A549 (cell line): ENCODE results near the gene BANK1. TPM values are rescaled to one million over a fixed set of nuclear protein-coding genes. Genes with fewer than 3 reads are reported as not detected.
A peak's percentile ranks its signal among the peaks of the same experiment; 100 is the strongest.

ENCODE experiments used
- ATAC-seq, 2 experiments: fragments of 200-7000 bp in 1 of 2; fragments of >200 bp in 1 of 2; cut with Nextera tagmentation in 1 of 2; cut with Tn5 transposase in 1 of 2; 3 replicates each; pipeline versions ENCODE4 v1.8.0 to v1.9.1; 2018 to 2020; ENCODE audit warnings: mild to moderate bottlenecking in 1 of 2, moderate library complexity in 1 of 2
- CTCF ChIA-PET: fragments of 300-600 bp; sonication (Branson Sonifier 250); formaldehyde crosslinking; extraction: SDS; loops from one replicate; lab custom pipeline; 2021; ENCODE audit warnings: antibody characterized with exemption, inconsistent platforms; lab: Yijun Ruan, JAX
- POLR2A ChIA-PET: fragments of 350-600 bp; formaldehyde crosslinking; extraction: SDS; loops from one replicate; lab custom pipeline; 2021; ENCODE audit warnings: antibody characterized with exemption, inconsistent platforms; lab: Yijun Ruan, JAX
- DNase-seq, 2 experiments: peaks; one replicate each; pipeline versions ENCODE4 v3.0.0 to v3.0.0-alpha.2; 2011 to 2016; ENCODE audit warnings: low read depth in 1 of 2, low spot score in 1 of 2
- FAIRE-seq: peaks from 2 replicates; lab custom pipeline; 2011; peaks lifted over from hg19 to GRCh38; lab: Jason Lieb, UNC
- H3K27ac ChIP-seq, 2 experiments: fragments of >200 bp; sonication (Bioruptor Twin); formaldehyde crosslinking; 3 replicates each; pipeline ENCODE4 v1.5.1; 2016 to 2017
- H3K4me1 ChIP-seq: fragments of >200 bp; sonication (Bioruptor Twin); formaldehyde crosslinking; 3 replicates; pipeline ENCODE4 v1.6.1; 2016
- H3K4me2 ChIP-seq: fragments of >200 bp; sonication (Bioruptor Twin); formaldehyde crosslinking; 3 replicates; pipeline ENCODE4 v1.6.1; 2016
- H3K4me3 ChIP-seq: fragments of >200 bp; sonication (Bioruptor Twin); formaldehyde crosslinking; 3 replicates; pipeline ENCODE4 v1.5.1; 2016
- H3K9me3 ChIP-seq: fragments of >200 bp; sonication (Bioruptor Twin); formaldehyde crosslinking; 3 replicates; pipeline ENCODE4 v1.6.1; 2016
- BHLHE40 ChIP-seq: IDR thresholded peaks from 2 replicates; pipeline ENCODE4 v1.6.1; 2012; ENCODE audit warnings: low read depth, low read length, inconsistent platforms
- CEBPB ChIP-seq, 2 experiments: fragments of >200 bp in 1 of 2; sonication (Bioruptor Twin) in 1 of 2; formaldehyde crosslinking in 1 of 2; IDR thresholded peaks; 2 replicates each; pipeline ENCODE4 v1.6.1; 2012 to 2016
- CHD2 ChIP-seq: fragments of 150-350 bp; IDR thresholded peaks from 2 replicates; pipeline ENCODE4 v1.6.1; 2014; ENCODE audit warnings: low read length; ENCODE audit not compliant: partially characterized antibody
- EHF ChIP-seq: fragments of 250-450 bp; sonication (Bioruptor Pico); IDR thresholded peaks from 2 replicates; pipeline ENCODE4 v1.5.0; 2020; ENCODE audit warnings: mild to moderate bottlenecking
- EHMT2 ChIP-seq: fragments of 200-600 bp; sonication (generic); IDR thresholded peaks from 2 replicates; pipeline ENCODE4 v1.6.1; 2016; ENCODE audit warnings: antibody characterized with exemption, low read depth, mild to moderate bottlenecking, moderate library complexity
- ELK1 ChIP-seq: fragments of 150-350 bp; IDR thresholded peaks from 2 replicates; pipeline ENCODE4 v1.6.1; 2014; ENCODE audit warnings: low read depth, mild to moderate bottlenecking, low read length
- EP300 ChIP-seq, 2 experiments: fragments of >200 bp; sonication (Bioruptor Twin); formaldehyde crosslinking; IDR thresholded peaks; 2 replicates in 1 of 2; 3 replicates in 1 of 2; pipeline ENCODE4 v1.6.1; 2016 to 2017
- FOSL2 ChIP-seq, 2 experiments: fragments of 450-650 bp in 1 of 2; fragments of >200 bp in 1 of 2; sonication (Bioruptor Twin) in 1 of 2; formaldehyde crosslinking; IDR thresholded peaks; 2 replicates each; pipeline versions ENCODE4 v1.5.0 to v1.6.1; 2016 to 2020; ENCODE audit warnings: mild to moderate bottlenecking in 1 of 2, moderate library complexity in 1 of 2
- HDAC2 ChIP-seq: fragments of 200-600 bp; sonication (generic); IDR thresholded peaks from 2 replicates; pipeline ENCODE4 v1.6.1; 2016
- HEYL ChIP-seq: fragments of 250-450 bp; sonication (Bioruptor Pico); IDR thresholded peaks from 2 replicates; pipeline ENCODE4 v1.8.0; 2021; ENCODE audit warnings: mild to moderate bottlenecking, moderate library complexity
- HOXB5 ChIP-seq: fragments of 250-450 bp; sonication (Bioruptor Pico); IDR thresholded peaks from 2 replicates; pipeline ENCODE4 v1.5.0; 2020; ENCODE audit warnings: mild to moderate bottlenecking, moderate library complexity
- JUNB ChIP-seq: fragments of >200 bp; sonication (Bioruptor Twin); formaldehyde crosslinking; IDR thresholded peaks from 2 replicates; pipeline ENCODE4 v1.6.1; 2016
- MAX ChIP-seq: IDR thresholded peaks from 2 replicates; pipeline ENCODE4 v1.6.1; 2012
- MYC ChIP-seq: IDR thresholded peaks from 2 replicates; pipeline ENCODE4 v1.6.1; 2012; ENCODE audit warnings: mild to moderate bottlenecking, inconsistent platforms, low read length, improper control_type of control experiment, borderline replicate concordance
- NPAS2 ChIP-seq: fragments of 250-450 bp; sonication (Bioruptor Pico); IDR thresholded peaks from 2 replicates; pipeline ENCODE4 v1.8.0; 2022; ENCODE audit warnings: mild to moderate bottlenecking, moderate library complexity, borderline replicate concordance
- NR3C1 ChIP-seq: fragments of >200 bp; sonication (Bioruptor Twin); formaldehyde crosslinking; IDR thresholded peaks from 3 replicates; pipeline ENCODE4 v1.6.1; 2017
- POLR2A ChIP-seq: IDR thresholded peaks from 2 replicates; pipeline ENCODE4 v1.6.1; 2012; ENCODE audit warnings: mild to moderate bottlenecking, low read length
- RCOR1 ChIP-seq: fragments of 150-350 bp; IDR thresholded peaks from 2 replicates; pipeline ENCODE4 v1.6.1; 2014; ENCODE audit warnings: antibody characterized with exemption, low read length, low read depth
- RFX5 ChIP-seq: fragments of 450-650 bp; IDR thresholded peaks from 2 replicates; pipeline ENCODE4 v1.7.1; 2014; ENCODE audit warnings: antibody characterized with exemption, mild to moderate bottlenecking, moderate library complexity
- SMC3 ChIP-seq: fragments of >200 bp; sonication (Bioruptor Twin); formaldehyde crosslinking; IDR thresholded peaks from 3 replicates; pipeline ENCODE4 v1.6.1; 2018; ENCODE audit warnings: inconsistent platforms
- TFCP2L1 ChIP-seq: fragments of 250-450 bp; sonication (Bioruptor Pico); IDR thresholded peaks from 2 replicates; pipeline ENCODE4 v1.5.0; 2021; ENCODE audit warnings: mild to moderate bottlenecking
- ZC3H11A ChIP-seq: fragments of 450-650 bp; IDR thresholded peaks from 2 replicates; pipeline ENCODE4 v1.6.1; 2014; ENCODE audit warnings: antibody characterized with exemption, mild to moderate bottlenecking
- WGBS: methylation state at CpG from one replicate; pipeline ENCODE4 v1.1.6; 2017; ENCODE audit errors: missing lambda C conversion rate; 5-methylcytosine and 5-hydroxymethylcytosine counted together
- polyA plus RNA-seq, 4 experiments: library from polyadenylated mRNA; depleted of rRNA in 3 of 4; stranded (reverse); fragments of >200 nt; fragmentation: RNase III in 1 of 4; extraction: RNeasy Plus Mini Kit Qiagen cat#74134 plus additional on column Dnase treatment in 1 of 4; gene quantifications; 2 replicates in 3 of 4; 3 replicates in 1 of 4; pipeline ENCODE4 v1.2.3, GENCODE V29; 2011 to 2017
- TF ChIP-seq, protein P1 (sequence below): IDR thresholded peaks from 2 replicates; pipeline ENCODE4 v1.6.1; 2012; ENCODE audit warnings: low read depth, borderline replicate concordance
- TF ChIP-seq, protein P2 (sequence below): fragments of >200 bp; sonication (Bioruptor Twin); formaldehyde crosslinking; IDR thresholded peaks from 3 replicates; pipeline ENCODE4 v1.6.1; 2016
- TF ChIP-seq, protein P3 (sequence below): fragments of 450-650 bp; IDR thresholded peaks from 2 replicates; pipeline ENCODE4 v1.6.1; 2014; ENCODE audit warnings: antibody characterized with exemption

The BANK1 gene
- polyA plus RNA-seq, 2 of the 4 experiments (the other 2 are of a cell fraction) = 2.8 to 6.1 TPM

GRCh38 chr4:101865501-101866062, 75.1 kb downstream of the BANK1 start (continued):
- TF ChIP-seq CEBPB (IDR thresholded peaks at IDR 0.05) (peak in 1 of 2 experiments; percentile 82; a peak in 1 of 4 replicates), SMC3 (peak; percentile 39), JUNB (peak; percentile 76), MAX (peak; percentile 64), EP300 (IDR thresholded peaks at IDR 0.05) (peak; percentile 69 to 71; a peak in 4 of 5 replicates), HEYL (CRISPR knock-in tag) (no peak)
- TF ChIP-seq, all 56 proteins: peak for 11

DNA sequence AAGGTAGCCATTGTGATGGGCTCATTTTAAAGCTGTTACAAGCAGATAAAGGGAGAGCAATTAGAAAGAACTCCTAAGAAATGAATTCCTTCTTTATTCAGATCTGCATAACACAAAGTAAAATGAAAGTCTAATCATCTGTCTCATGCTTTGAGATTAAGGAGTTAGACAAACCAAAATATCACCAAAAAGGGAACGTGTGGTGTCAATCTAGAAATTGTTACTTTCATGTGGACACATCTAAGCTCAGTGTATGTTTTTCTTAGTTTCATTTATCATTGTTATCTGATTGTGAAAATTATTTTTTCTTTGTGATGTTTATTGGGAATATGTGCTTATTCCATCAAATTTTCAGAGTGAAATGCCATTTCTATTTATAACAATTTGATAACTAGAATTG, 80.3 kb downstream of the BANK1 start:
- ChIA-PET POLR2A (no interaction called here), CTCF (no interaction called here)

DNA sequence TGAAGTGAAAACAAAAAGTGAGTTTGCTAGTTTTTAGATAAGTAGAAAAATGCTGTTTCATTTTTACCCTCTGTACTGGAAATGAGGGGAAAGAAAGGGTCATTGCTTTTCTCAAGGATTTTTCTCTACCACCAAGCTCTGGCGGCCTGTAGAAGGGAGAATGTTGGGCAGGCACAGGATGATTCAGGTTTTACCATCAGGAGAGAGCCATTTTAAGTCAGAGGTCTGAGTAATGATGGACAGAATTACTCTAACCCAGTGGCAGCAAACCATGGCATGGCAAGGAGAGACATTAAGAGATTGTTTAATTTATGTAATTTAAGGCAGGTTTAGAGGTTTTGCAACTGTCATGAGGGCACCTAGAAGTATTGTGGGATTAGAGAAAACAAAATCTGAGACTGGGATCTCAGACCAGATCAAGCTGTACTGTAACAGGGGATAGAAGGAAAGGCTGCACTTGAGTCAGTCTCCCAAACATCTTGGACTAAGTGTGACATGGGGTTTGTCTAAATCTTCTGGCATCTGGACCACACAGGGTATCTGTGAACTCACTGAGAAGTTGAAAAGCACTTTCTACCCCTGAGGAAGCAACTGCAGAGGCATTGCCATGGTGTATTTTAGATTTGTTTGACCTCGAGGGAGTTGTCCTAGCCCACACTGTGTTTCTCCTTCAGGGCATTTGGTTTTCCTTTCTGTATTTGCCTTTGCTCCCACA, 81.6 kb downstream of the BANK1 start:
- H3K4me3 ChIP-seq = no peak overlapping the region
- ATAC-seq = no peak
- ChIA-PET CTCF (interaction anchor here (0.6 to 1.0 kb wide), 2 partner anchors 63 to 65 kb away, joined by 3 read pairs; no protein-coding TSS in a partner anchor), POLR2A (no interaction called here)
- DNase-seq = no peak
- FAIRE-seq = no peak
- TF ChIP-seq EHMT2 (no peak), SMC3 (no peak), MAX (no peak), RCOR1 (no peak), MYC (no peak), POLR2A (no peak)
- TF ChIP-seq, protein P1, sequence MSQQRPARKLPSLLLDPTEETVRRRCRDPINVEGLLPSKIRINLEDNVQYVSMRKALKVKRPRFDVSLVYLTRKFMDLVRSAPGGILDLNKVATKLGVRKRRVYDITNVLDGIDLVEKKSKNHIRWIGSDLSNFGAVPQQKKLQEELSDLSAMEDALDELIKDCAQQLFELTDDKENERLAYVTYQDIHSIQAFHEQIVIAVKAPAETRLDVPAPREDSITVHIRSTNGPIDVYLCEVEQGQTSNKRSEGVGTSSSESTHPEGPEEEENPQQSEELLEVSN = no peak
- TF ChIP-seq, all 56 proteins: peak for 0
- Histone ChIP-seq H3K4me1 (no peaks in the 10 kb centered on the region), H3K4me2 (no peak overlapping the region), H3K27ac (peak overlapping the region in 1 of 2 experiments; percentile 40; a peak in 1 of 6 replicates), H3K9me3 (peaks cover 7% of the 10 kb centered on the region; the same call in 2 of the 3 replicates)
- 69% methylated on average over 2 of the region's 2 CpGs for WGBS

More for the DNA sequence above, 80.3 kb downstream of the BANK1 start:
- H3K4me1 ChIP-seq = peaks cover 4% of the 10 kb centered on the region; the same call in 2 of the 3 replicates
- ATAC-seq (no peak), FAIRE-seq (no peak), DNase-seq (no peak)
- no peak overlapping the region for H3K4me2 ChIP-seq
- no peak overlapping the region for H3K27ac ChIP-seq
- WGBS = 89% methylated on average over 1 of the region's 1 CpG
- no peak overlapping the region for H3K4me3 ChIP-seq
- H3K9me3 ChIP-seq = peaks cover 12% of the 10 kb centered on the region; the same call in 2 of the 3 replicates
- TF ChIP-seq FOSL2 (IDR thresholded peaks at IDR 0.05) = no peak
- no peak for TF ChIP-seq FOSL2 (CRISPR knock-in tag; IDR thresholded peaks at IDR 0.05)
- TF ChIP-seq ELK1 = no peak
- TF ChIP-seq TFCP2L1 (CRISPR knock-in tag) = no peak
- TF ChIP-seq NPAS2 (CRISPR knock-in tag) = no peak
- no peak for TF ChIP-seq HDAC2
- TF ChIP-seq, protein P2, sequence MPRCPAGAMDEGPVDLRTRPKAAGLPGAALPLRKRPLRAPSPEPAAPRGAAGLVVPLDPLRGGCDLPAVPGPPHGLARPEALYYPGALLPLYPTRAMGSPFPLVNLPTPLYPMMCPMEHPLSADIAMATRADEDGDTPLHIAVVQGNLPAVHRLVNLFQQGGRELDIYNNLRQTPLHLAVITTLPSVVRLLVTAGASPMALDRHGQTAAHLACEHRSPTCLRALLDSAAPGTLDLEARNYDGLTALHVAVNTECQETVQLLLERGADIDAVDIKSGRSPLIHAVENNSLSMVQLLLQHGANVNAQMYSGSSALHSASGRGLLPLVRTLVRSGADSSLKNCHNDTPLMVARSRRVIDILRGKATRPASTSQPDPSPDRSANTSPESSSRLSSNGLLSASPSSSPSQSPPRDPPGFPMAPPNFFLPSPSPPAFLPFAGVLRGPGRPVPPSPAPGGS = no peak
- TF ChIP-seq BHLHE40 = no peak
- no peak for TF ChIP-seq EP300 (IDR thresholded peaks at IDR 0.05)
- TF ChIP-seq, protein P3, sequence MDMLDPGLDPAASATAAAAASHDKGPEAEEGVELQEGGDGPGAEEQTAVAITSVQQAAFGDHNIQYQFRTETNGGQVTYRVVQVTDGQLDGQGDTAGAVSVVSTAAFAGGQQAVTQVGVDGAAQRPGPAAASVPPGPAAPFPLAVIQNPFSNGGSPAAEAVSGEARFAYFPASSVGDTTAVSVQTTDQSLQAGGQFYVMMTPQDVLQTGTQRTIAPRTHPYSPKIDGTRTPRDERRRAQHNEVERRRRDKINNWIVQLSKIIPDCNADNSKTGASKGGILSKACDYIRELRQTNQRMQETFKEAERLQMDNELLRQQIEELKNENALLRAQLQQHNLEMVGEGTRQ = no peak
- no peak for TF ChIP-seq CHD2
- no peak for TF ChIP-seq HOXB5 (CRISPR knock-in tag)
- TF ChIP-seq NR3C1 = no peak
- TF ChIP-seq RFX5 = no peak
- no peak for TF ChIP-seq ZC3H11A
- no peak for TF ChIP-seq EHF (CRISPR knock-in tag)
